ENCODE data around the gene NF1.

NF1 gene

GRCh38 chr17:31404028-31404949, 309.5 kb downstream of the NF1 start:
- DNase-seq (ENCODE audit: low spot score): no peak

- DNase-seq (ENCODE audit: low spot score): no peak
Observed at GRCh38 chr17:31405890-31406371, 311.2 kb downstream of the NF1 start.

- no peak for DNase-seq (ENCODE audit: low spot score)
Observed at GRCh38 chr17:31408586-31408985, 313.8 kb downstream of the NF1 start.

- no peak for DNase-seq (ENCODE audit: low spot score)
Observed at GRCh38 chr17:31411707-31412285, 317.0 kb downstream of the NF1 start.

- DNase-seq (ENCODE audit: low spot score): no peak
Observed at GRCh38 chr17:31412511-31412910, 317.7 kb downstream of the NF1 start.

- no peak for DNase-seq (ENCODE audit: low spot score)
Observed at GRCh38 chr17:31413081-31413799, 318.5 kb downstream of the NF1 start.

GRCh38 chr17:31413874-31414549, 319.2 kb downstream of the NF1 start:
- peak; percentile 95 for DNase-seq (ENCODE audit: low spot score)

GRCh38 chr17:31414550-31414918, 319.8 kb downstream of the NF1 start:
- DNase-seq (ENCODE audit: low spot score): no peak

- DNase-seq (ENCODE audit: low spot score): no peak
Observed at GRCh38 chr17:31415004-31415454, 320.3 kb downstream of the NF1 start.

- DNase-seq (ENCODE audit: low spot score): no peak
Observed at GRCh38 chr17:31415640-31416502, 321.1 kb downstream of the NF1 start.

GRCh38 chr17:31416503-31416923, 321.7 kb downstream of the NF1 start:
- DNase-seq (ENCODE audit: low spot score): peak; percentile 98

GRCh38 chr17:31417051-31417792, 322.4 kb downstream of the NF1 start:
- no peak for DNase-seq (ENCODE audit: low spot score)

GRCh38 chr17:31418773-31419350, 324.1 kb downstream of the NF1 start:
- DNase-seq (ENCODE audit: low spot score): no peak

GRCh38 chr17:31422443-31422842, 327.7 kb downstream of the NF1 start:
- no peak for DNase-seq (ENCODE audit: low spot score)

GRCh38 chr17:31424944-31425281, 330.1 kb downstream of the NF1 start:
- DNase-seq (ENCODE audit: low spot score): no peak

- DNase-seq (ENCODE audit: low spot score): peak; percentile 81
Observed at GRCh38 chr17:31425282-31426040, 330.7 kb downstream of the NF1 start.
